H1 (cell line): Measurements from ENCODE around the gene EFHC1. TPM values are rescaled to one million over a fixed set of nuclear protein-coding genes. Genes with fewer than 3 reads are reported as not detected.

Experiments used
- CTCF ChIA-PET: fragments of 300-600 bp; sonication (Branson Sonifier 250); formaldehyde crosslinking; loops from one replicate; lab custom pipeline; 2021; ENCODE audit not compliant: partially characterized antibody; lab: Charles Lee
- POLR2A ChIA-PET: fragments of 300-600 bp; sonication (Branson Sonifier 250); formaldehyde crosslinking; loops from one replicate; lab custom pipeline; 2021; ENCODE audit warnings: inconsistent platforms; ENCODE audit not compliant: partially characterized antibody; lab: Charles Lee
- DNase-seq, 2 experiments: peaks; one replicate each; pipeline versions ENCODE4 v3.0.0 to v3.0.0-alpha.2; 2010 to 2022; ENCODE audit warnings: low spot score in 2 of 2, low read depth in 1 of 2, mixed read lengths in 1 of 2
- FAIRE-seq: peaks from 2 replicates; lab custom pipeline; 2011; peaks lifted over from hg19 to GRCh38; lab: Jason Lieb, UNC
- H2AFZ ChIP-seq: 2 replicates; pipeline ENCODE4 v1.8.1; 2012; ENCODE audit warnings: low read length, inconsistent platforms
- H2AK5ac ChIP-seq: 2 replicates; pipeline ENCODE4 v1.6.1; 2013; ENCODE audit warnings: low read depth, low read length
- H2BK120ac ChIP-seq: replicated peaks from 2 replicates; pipeline ENCODE3; 2013; ENCODE audit warnings: low read depth, low read length, inconsistent platforms
- H2BK12ac ChIP-seq: 2 replicates; pipeline ENCODE4 v1.6.1; 2013; ENCODE audit warnings: low read depth, low read length
- H2BK15ac ChIP-seq: 2 replicates; pipeline ENCODE4 v1.6.1; 2013; ENCODE audit warnings: low read length
- H2BK20ac ChIP-seq: 2 replicates; pipeline ENCODE4 v1.6.1; 2013; ENCODE audit warnings: low read length
- H2BK5ac ChIP-seq: 2 replicates; pipeline ENCODE4 v1.6.1; 2013; ENCODE audit warnings: low read depth, low read length
- H3K14ac ChIP-seq: 2 replicates; pipeline ENCODE4 v1.6.1; 2013; ENCODE audit warnings: inconsistent platforms; ENCODE audit not compliant: insufficient read length
- H3K18ac ChIP-seq: 2 replicates; pipeline ENCODE4 v1.6.1; 2013; ENCODE audit warnings: low read length; ENCODE audit errors: extremely low read depth
- H3K23ac ChIP-seq: 2 replicates; pipeline ENCODE4 v1.6.1; 2013; ENCODE audit warnings: inconsistent platforms; ENCODE audit not compliant: insufficient read length
- H3K23me2 ChIP-seq: 2 replicates; pipeline ENCODE4 v1.6.1; 2013; ENCODE audit warnings: low read depth, low read length
- H3K27ac ChIP-seq: 2 replicates; pipeline ENCODE4 v1.6.1; 2011; ENCODE audit warnings: low read depth, low read length, inconsistent platforms
- H3K27me3 ChIP-seq, 4 experiments: replicated peaks in 1 of 4; 1 replicate in 1 of 4; 2 replicates in 3 of 4; pipeline versions ENCODE4 v1.6.1 to v1.8.1; 2011 to 2013; ENCODE audit warnings: low read length in 3 of 4, mild to moderate bottlenecking in 3 of 4, inconsistent platforms in 2 of 4, mixed read lengths in 2 of 4, moderate library complexity in 1 of 4; ENCODE audit not compliant: control insufficient read depth in 3 of 4, insufficient read depth in 3 of 4; ENCODE audit errors: extremely low read depth in 1 of 4
- H3K36me3 ChIP-seq, 4 experiments: 2 replicates each; pipeline versions ENCODE4 v1.6.1 to v1.8.1; 2011 to 2013; ENCODE audit warnings: mild to moderate bottlenecking in 4 of 4, low read length in 3 of 4, moderate library complexity in 2 of 4, control low read depth in 1 of 4, inconsistent platforms in 1 of 4; ENCODE audit not compliant: insufficient read depth in 4 of 4, control insufficient read depth in 2 of 4
- H3K4ac ChIP-seq: replicated peaks from 2 replicates; pipeline ENCODE3; 2013; ENCODE audit warnings: low read length, low read depth, mixed read lengths, inconsistent platforms; ENCODE audit not compliant: insufficient read length
- H3K4me1 ChIP-seq, 4 experiments: replicated peaks in 1 of 4; 1 replicate in 1 of 4; 2 replicates in 3 of 4; pipeline versions ENCODE4 v1.6.1 to v1.8.1; 2011 to 2013; ENCODE audit warnings: low read length in 3 of 4, inconsistent platforms in 2 of 4, mixed read lengths in 1 of 4; ENCODE audit not compliant: insufficient read depth in 4 of 4, control insufficient read depth in 3 of 4
- H3K4me2 ChIP-seq, 2 experiments: 2 replicates each; pipeline versions ENCODE4 v1.6.1 to v1.8.1; 2011 to 2013; ENCODE audit warnings: low read depth in 2 of 2, low read length in 2 of 2, control low read depth in 1 of 2, inconsistent platforms in 1 of 2, mild to moderate bottlenecking in 1 of 2; ENCODE audit not compliant: insufficient read depth in 1 of 2
- H3K4me3 ChIP-seq, 4 experiments: fragments of 200-600, 300-600 bp in 1 of 4; sonication (generic), shearing (Covaris generic), sonication (Bioruptor Twin) in 1 of 4; 2 replicates each; pipeline versions ENCODE4 v1.5.1 to v1.8.1; 2011 to 2016; ENCODE audit warnings: low read length in 4 of 4, low read depth in 3 of 4, control low read depth in 2 of 4, inconsistent platforms in 2 of 4, mild to moderate bottlenecking in 2 of 4, mixed read lengths in 1 of 4, moderate library complexity in 1 of 4; ENCODE audit not compliant: insufficient read depth in 2 of 4; ENCODE audit errors: extremely low read depth in 1 of 4
- H3K56ac ChIP-seq: replicated peaks from 2 replicates; pipeline ENCODE3; 2013; ENCODE audit warnings: low read depth, mild to moderate bottlenecking, mixed read lengths, low read length, inconsistent platforms; ENCODE audit not compliant: insufficient read length
- H3K79me1 ChIP-seq: 2 replicates; pipeline ENCODE4 v1.6.1; 2013; ENCODE audit warnings: low read depth, low read length, control low read depth
- H3K79me2 ChIP-seq, 2 experiments: 2 replicates each; pipeline versions ENCODE4 v1.6.1 to v1.8.1; 2012 to 2013; ENCODE audit warnings: low read length in 2 of 2, mild to moderate bottlenecking in 2 of 2, inconsistent platforms in 1 of 2; ENCODE audit not compliant: insufficient read depth in 2 of 2, control insufficient read depth in 1 of 2
- H3K9ac ChIP-seq, 4 experiments: replicated peaks in 1 of 4; 1 replicate in 1 of 4; 2 replicates in 3 of 4; pipeline versions ENCODE4 v1.6.1 to v1.8.1; 2011 to 2013; ENCODE audit warnings: low read depth in 3 of 4, low read length in 3 of 4, control low read depth in 2 of 4, mild to moderate bottlenecking in 2 of 4, moderate library complexity in 2 of 4, inconsistent platforms in 1 of 4; ENCODE audit errors: extremely low read depth in 1 of 4
- H3K9me3 ChIP-seq, 2 experiments: 2 replicates each; pipeline versions ENCODE4 v1.6.1 to v1.8.1; 2012 to 2013; ENCODE audit warnings: mild to moderate bottlenecking in 2 of 2, moderate library complexity in 2 of 2, control low read depth in 1 of 2, inconsistent platforms in 1 of 2, low read depth in 1 of 2, low read length in 1 of 2, mixed read lengths in 1 of 2; ENCODE audit not compliant: insufficient read depth in 2 of 2
- H4K20me1 ChIP-seq, 2 experiments: replicated peaks in 1 of 2; 2 replicates each; pipeline versions ENCODE3 to v1.8.1; 2011 to 2013; ENCODE audit warnings: inconsistent platforms in 2 of 2, low read length in 2 of 2, mild to moderate bottlenecking in 1 of 2; ENCODE audit not compliant: insufficient read depth in 2 of 2, control insufficient read depth in 1 of 2
- H4K5ac ChIP-seq: 2 replicates; pipeline ENCODE4 v1.6.1; 2013; ENCODE audit warnings: low read length, low read depth, mixed read lengths, inconsistent platforms; ENCODE audit not compliant: insufficient read length
- H4K8ac ChIP-seq: 2 replicates; pipeline ENCODE4 v1.8.0; 2013; ENCODE audit warnings: mild to moderate bottlenecking, moderate library complexity, low read length, inconsistent platforms; ENCODE audit not compliant: insufficient read depth; ENCODE audit errors: extremely low read depth
- H4K91ac ChIP-seq: replicated peaks from 2 replicates; pipeline ENCODE3; 2013; ENCODE audit warnings: low read length, mixed read lengths, inconsistent platforms; ENCODE audit not compliant: insufficient read length
- CBX5 ChIP-seq: fragments of 300-800, 300-1000 bp; sonication (generic); IDR thresholded peaks from 2 replicates; pipeline ENCODE4 v1.7.1; 2016; ENCODE audit warnings: antibody characterized with exemption, low read length, low read depth
- EGR1 ChIP-seq: IDR thresholded peaks from 2 replicates; pipeline ENCODE4 v1.6.1; 2011; ENCODE audit warnings: low read depth, low read length, borderline replicate concordance
- JUN ChIP-seq: IDR thresholded peaks from 2 replicates; pipeline ENCODE4 v1.6.1; 2011; ENCODE audit warnings: low read depth, mild to moderate bottlenecking, improper control_type of control experiment, low read length
- KDM5A ChIP-seq: fragments of 200-600 bp; IDR thresholded peaks from 2 replicates; pipeline ENCODE4 v1.7.1; 2012; ENCODE audit warnings: mild to moderate bottlenecking, low read length, inconsistent platforms, mixed read lengths
- MAFK ChIP-seq: IDR thresholded peaks from 2 replicates; pipeline ENCODE4 v1.6.1; 2012; ENCODE audit warnings: low read depth, mild to moderate bottlenecking, improper control_type of control experiment, low read length
- RBBP5 ChIP-seq: IDR thresholded peaks from 2 replicates; pipeline ENCODE4 v1.7.1; 2012; ENCODE audit warnings: low read depth, mild to moderate bottlenecking, inconsistent platforms, low read length, moderate library complexity, borderline replicate concordance
- RFX5 ChIP-seq: IDR thresholded peaks from 2 replicates; pipeline ENCODE4 v1.6.1; 2011; ENCODE audit warnings: low read depth, low read length, improper control_type of control experiment, borderline replicate concordance
- RXRA ChIP-seq: IDR thresholded peaks from 2 replicates; pipeline ENCODE4 v1.6.1; 2011; ENCODE audit warnings: low read depth, mild to moderate bottlenecking, low read length, moderate library complexity; ENCODE audit not compliant: insufficient read depth
- SIRT6 ChIP-seq: IDR thresholded peaks from one replicate; pipeline ENCODE4 v1.7.1; 2012; ENCODE audit warnings: low read length, inconsistent platforms
- SUZ12 ChIP-seq: fragments of 200-600 bp; sonication (generic); IDR thresholded peaks from 2 replicates; pipeline ENCODE4 v1.6.1; 2012; ENCODE audit warnings: mild to moderate bottlenecking, inconsistent platforms, low read length, moderate library complexity, mixed read lengths
- YY1 ChIP-seq: IDR thresholded peaks from 2 replicates; pipeline ENCODE4 v1.6.1; 2011; ENCODE audit warnings: low read depth, mild to moderate bottlenecking, low read length
- WGBS, 2 experiments: shearing (Covaris generic) in 1 of 2; methylation state at CpG; one replicate each; pipeline versions ENCODE4 v1.1.6 to v1.1.7; 2013 to 2015; ENCODE audit warnings: low lambda C conversion rate in 2 of 2, mixed read lengths in 2 of 2, inconsistent platforms in 1 of 2, low coverage in 1 of 2, missing lambda C conversion rate in 1 of 2; ENCODE audit not compliant: insufficient replicate concordance in 2 of 2, insufficient coverage in 1 of 2, insufficient read length in 1 of 2; ENCODE audit errors: extremely low coverage in 1 of 2, missing lambda C conversion rate in 1 of 2; 5-methylcytosine and 5-hydroxymethylcytosine counted together
- polyA plus RNA-seq, 7 experiments: library from polyadenylated mRNA; depleted of rRNA in 3 of 7; stranded (reverse) in 5 of 7; unstranded in 2 of 7; fragments of >200 nt in 5 of 7; fragments of 200-250 nt in 2 of 7; gene quantifications; 1 replicate in 5 of 7; 2 replicates in 1 of 7; 4 replicates in 1 of 7; pipeline versions ENCODE4 v1.2.1 to v1.2.3, GENCODE V29; 2011 to 2013; ENCODE audit warnings: missing spikeins in 2 of 7, mixed read lengths in 2 of 7
- total RNA-seq: library from RNA; stranded (reverse); fragmentation: NEBNext Ultra II Directional; extraction: Animal tissue kit (Norgen Biotek cat#: 25700); gene quantifications from 2 replicates; pipeline ENCODE4 v1.2.1, GENCODE V29; 2021
- TF ChIP-seq, protein P1 (sequence below): IDR thresholded peaks from 2 replicates; pipeline ENCODE4 v1.6.1; 2012; ENCODE audit warnings: inconsistent platforms

Gene EFHC1
- total and polyA plus RNA-seq, 2 of the 8 experiments (the other 6 are each of a cell fraction or from before 2014, with no cell fraction given), result 10.5 to 16.4 TPM

GRCh38 chr6:52522151-52522626 lies 102.0 kb downstream of the EFHC1 start:
- Histone ChIP-seq H4K8ac (no peak overlapping the region), H3K4me1 (peaks cover 7 to 18% (median 14%) of the 10 kb centered on the region in 4 experiments), H3K4ac (no peak overlapping the region), H3K36me3 (no peaks in the 10 kb centered on the region), H2AK5ac (no peak overlapping the region), H3K27ac (no peak overlapping the region), H3K23me2 (no peaks in the 10 kb centered on the region), H2BK5ac (no peak overlapping the region), H2BK12ac (peak overlapping the region; percentile 70), H3K27me3 (no peaks in the 10 kb centered on the region), H3K4me2 (no peak overlapping the region), H3K79me2 (no peaks in the 10 kb centered on the region; a peak in 1 of 4 replicates), H3K9ac (0 out of 7 replicates have a peak overlapping the region, but pooled peaks of 2 of the 4 experiments have one; percentile 1 to 7), H4K5ac (no peak overlapping the region), H4K91ac (no peak overlapping the region), H3K79me1 (peaks cover 5% of the 10 kb centered on the region; the same call in 1 of the 2 replicates), H3K23ac (no peak overlapping the region), H4K20me1 (peaks cover 0 to 3% of the 10 kb centered on the region in 2 experiments), H3K14ac (no peak overlapping the region), H2AFZ (no peak overlapping the region), H3K4me3 (no peak overlapping the region), H3K18ac (no peak overlapping the region), H3K56ac (no peak overlapping the region), H3K9me3 (no peaks in the 10 kb centered on the region), H2BK20ac (no peak overlapping the region), H2BK120ac (no peak overlapping the region), H2BK15ac (no peak overlapping the region)
- POLR2A ChIA-PET, result no interaction called here
- FAIRE-seq (no peak), DNase-seq (no peak)
- CTCF ChIA-PET, result interaction anchor here (0.6 to 1.5 kb wide), 3 partner anchors 23 to 76 kb away, joined by 3 to 4 read pairs (median 3); no protein-coding TSS in a partner anchor
- WGBS, 2 experiments, result 93% methylated on average over 7 of the region's 7 CpGs; no CpG with 5 or more reads in 1 of the 2 experiments
- TF ChIP-seq EGR1 (no peak), SIRT6 (no peak), RXRA (no peak), JUN (no peak), MAFK (no peak), YY1 (no peak), SUZ12 (no peak), CBX5 (no peak), KDM5A (no peak), RBBP5 (no peak), RFX5 (no peak)
- TF ChIP-seq, protein P1, sequence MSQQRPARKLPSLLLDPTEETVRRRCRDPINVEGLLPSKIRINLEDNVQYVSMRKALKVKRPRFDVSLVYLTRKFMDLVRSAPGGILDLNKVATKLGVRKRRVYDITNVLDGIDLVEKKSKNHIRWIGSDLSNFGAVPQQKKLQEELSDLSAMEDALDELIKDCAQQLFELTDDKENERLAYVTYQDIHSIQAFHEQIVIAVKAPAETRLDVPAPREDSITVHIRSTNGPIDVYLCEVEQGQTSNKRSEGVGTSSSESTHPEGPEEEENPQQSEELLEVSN, result no peak
